Esophagus (tissue), 2 donors: ENCODE measurements around the gene GHR. TPM values are rescaled to one million over a fixed set of nuclear protein-coding genes. Genes with fewer than 3 reads are reported as not detected.

ENCODE experiments used
- H3K27ac ChIP-seq, 2 donors: one replicate each; pipeline ENCODE4 v1.5.1; 2013; ENCODE audit warnings: low read depth in 2 of 2, mild to moderate bottlenecking in 2 of 2, inconsistent platforms in 1 of 2, low read length in 1 of 2, moderate library complexity in 1 of 2
- H3K27me3 ChIP-seq, 2 donors: one replicate each; pipeline ENCODE4 v1.6.1; 2013; ENCODE audit warnings: low read length in 2 of 2, control low read depth in 1 of 2, mild to moderate bottlenecking in 1 of 2; ENCODE audit not compliant: insufficient read depth in 2 of 2, control insufficient read depth in 1 of 2
- H3K36me3 ChIP-seq, 2 donors: one replicate each; pipeline ENCODE4 v1.6.1; 2013; ENCODE audit warnings: low read length in 1 of 2; ENCODE audit not compliant: control insufficient read depth in 2 of 2, insufficient read depth in 2 of 2
- H3K4me1 ChIP-seq, 2 donors: one replicate each; pipeline ENCODE4 v1.6.1; 2013; ENCODE audit warnings: low read length in 1 of 2; ENCODE audit not compliant: control insufficient read depth in 2 of 2, insufficient read depth in 2 of 2
- H3K4me3 ChIP-seq, 2 donors: one replicate each; pipeline ENCODE4 v1.5.1; 2013; ENCODE audit warnings: low read length in 2 of 2, mild to moderate bottlenecking in 2 of 2, low read depth in 1 of 2, moderate library complexity in 1 of 2
- H3K9me3 ChIP-seq, 2 donors: one replicate each; pipeline ENCODE4 v1.6.1; 2013; ENCODE audit warnings: mild to moderate bottlenecking in 2 of 2, low read depth in 1 of 2, low read length in 1 of 2, moderate library complexity in 1 of 2; ENCODE audit not compliant: control insufficient read depth in 2 of 2, insufficient read depth in 1 of 2
- WGBS, 2 donors: extraction: QIAGEN DNeasy Blood & Tissue Kit; methylation state at CpG; one replicate each; pipeline ENCODE4 v1.1.7; 2013; 5-methylcytosine and 5-hydroxymethylcytosine counted together
- polyA plus RNA-seq, 2 donors: library from polyadenylated mRNA; stranded (reverse); fragments of 200-250 nt; gene quantifications; one replicate each; pipeline ENCODE4 v1.2.3, GENCODE V29; 2013
- donor health status: healthy with polysubstance abuse.
- donor health status: Bipolar disorder and iron deficiency.

GHR gene
- polyA plus RNA-seq, 2 donors: 1.2 to 1.6 TPM

GRCh38 chr5:42547894-42548293 lies 124.7 kb downstream of the GHR start:
- no peak overlapping the region for H3K4me3 ChIP-seq
- H3K36me3 ChIP-seq: no peaks in the 10 kb centered on the region
- no peak overlapping the region for H3K27ac ChIP-seq
- H3K27me3 ChIP-seq: no peaks in the 10 kb centered on the region
- no peaks in the 10 kb centered on the region for H3K9me3 ChIP-seq
- no peaks in the 10 kb centered on the region for H3K4me1 ChIP-seq
- 70 to 80% methylated on average over 1 of the region's 1 CpG for WGBS, 2 donors

DNA sequence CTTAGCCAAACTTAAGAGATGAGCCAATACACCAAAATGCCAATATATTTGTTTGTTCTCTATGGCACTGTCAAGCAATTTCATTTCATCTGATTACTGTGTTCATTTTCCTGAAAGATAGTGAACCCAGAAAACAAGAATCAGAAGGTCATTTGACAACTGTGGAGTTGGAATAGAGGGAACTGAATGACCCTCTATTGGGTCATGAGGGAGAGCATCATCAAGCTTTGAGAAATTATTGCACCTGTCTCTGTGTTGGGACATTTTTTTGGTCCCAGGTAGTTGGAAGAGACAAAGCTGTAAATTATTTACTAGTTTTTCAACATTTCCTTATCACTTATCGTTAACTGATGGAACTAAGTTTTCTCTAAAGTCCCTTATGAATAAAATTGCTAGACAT lies 129.4 kb downstream of the GHR start:
- H3K36me3 ChIP-seq: no peaks in the 10 kb centered on the region
- H3K4me1 ChIP-seq: no peaks in the 10 kb centered on the region
- no peak overlapping the region for H3K4me3 ChIP-seq
- no peaks in the 10 kb centered on the region for H3K27me3 ChIP-seq
- 81 to 92% methylated on average over 1 of the region's 1 CpG for WGBS, 2 donors
- H3K9me3 ChIP-seq: no peaks in the 10 kb centered on the region
- no peak overlapping the region for H3K27ac ChIP-seq

DNA sequence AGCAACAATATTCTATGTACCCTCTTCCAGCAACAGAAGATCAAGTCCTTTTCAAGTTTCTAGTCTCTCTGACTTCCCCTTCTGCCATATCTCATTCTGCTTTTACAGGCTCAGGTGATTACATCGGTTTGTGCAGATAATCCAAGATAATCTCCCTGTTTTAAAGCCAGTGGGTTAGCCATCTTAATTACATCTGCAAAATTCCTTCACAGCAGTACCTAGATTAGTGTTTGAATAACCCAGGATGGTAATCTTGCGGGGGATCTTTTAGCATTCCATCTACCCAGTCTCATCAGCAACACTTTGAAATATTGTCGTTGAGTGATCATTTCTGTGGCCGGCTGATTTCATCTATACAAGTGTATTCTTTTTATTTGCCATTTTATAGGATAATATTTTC lies 130.2 kb downstream of the GHR start:
- Histone ChIP-seq H3K9me3 (no peaks in the 10 kb centered on the region), H3K27ac (no peak overlapping the region), H3K4me3 (no peak overlapping the region), H3K4me1 (no peaks in the 10 kb centered on the region), H3K27me3 (no peaks in the 10 kb centered on the region), H3K36me3 (no peaks in the 10 kb centered on the region)
- 68 to 88% methylated on average over 4 of the region's 4 CpGs for WGBS, 2 donors

- Histone ChIP-seq H3K27ac (no peak overlapping the region), H3K9me3 (no peaks in the 10 kb centered on the region)
- 96 to 98% methylated on average over 1 of the region's 1 CpG for WGBS, 2 donors
Observed at GRCh38 chr5:42555010-42555409, 131.8 kb downstream of the GHR start.

DNA sequence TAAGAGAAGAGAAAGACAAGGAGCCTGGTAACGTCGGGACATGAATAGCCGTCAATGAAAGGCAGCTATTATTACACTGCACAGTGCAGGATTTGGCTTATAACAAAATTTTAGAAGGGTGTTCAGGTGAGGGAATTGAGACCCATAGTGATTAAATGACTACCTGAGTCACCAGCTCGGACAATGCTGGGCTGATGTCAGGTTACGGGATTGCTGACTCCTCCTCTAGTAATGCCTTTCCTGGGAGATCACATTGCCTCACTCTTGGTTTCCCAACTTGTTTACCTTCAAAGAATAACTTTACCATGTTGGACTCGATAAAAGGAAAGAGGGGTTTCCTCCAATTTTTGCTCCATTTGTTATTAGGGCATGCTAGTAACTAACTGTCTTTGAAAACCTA lies 132.6 kb downstream of the GHR start:
- Histone ChIP-seq H3K4me1 (no peaks in the 10 kb centered on the region), H3K9me3 (no peaks in the 10 kb centered on the region), H3K36me3 (no peaks in the 10 kb centered on the region), H3K4me3 (no peak overlapping the region), H3K27me3 (no peaks in the 10 kb centered on the region), H3K27ac (no peak overlapping the region)
- WGBS, 2 donors: 80 to 91% methylated on average over 6 of the region's 6 CpGs

More at GRCh38 chr5:42555010-42555409, 131.8 kb downstream of the GHR start:
- H3K36me3 ChIP-seq: no peaks in the 10 kb centered on the region
- no peaks in the 10 kb centered on the region for H3K4me1 ChIP-seq
- H3K27me3 ChIP-seq: no peaks in the 10 kb centered on the region
- no peak overlapping the region for H3K4me3 ChIP-seq

- H3K9me3 ChIP-seq: no peaks in the 10 kb centered on the region
- WGBS, 2 donors: 41 to 52% methylated on average over 1 of the region's 1 CpG
- no peak overlapping the region for H3K27ac ChIP-seq
- no peaks in the 10 kb centered on the region for H3K36me3 ChIP-seq
- H3K4me3 ChIP-seq: no peak overlapping the region
- H3K4me1 ChIP-seq: no peaks in the 10 kb centered on the region
- no peaks in the 10 kb centered on the region for H3K27me3 ChIP-seq
Observed at GRCh38 chr5:42557689-42558088, 134.4 kb downstream of the GHR start.

- Histone ChIP-seq H3K4me3 (no peak overlapping the region), H3K4me1 (no peaks in the 10 kb centered on the region), H3K27ac (no peak overlapping the region), H3K36me3 (no peaks in the 10 kb centered on the region), H3K9me3 (no peaks in the 10 kb centered on the region), H3K27me3 (no peaks in the 10 kb centered on the region)
- 35 to 42% methylated on average over 1 of the region's 1 CpG for WGBS, 2 donors
Observed at GRCh38 chr5:42561656-42562055, 138.4 kb downstream of the GHR start.

GRCh38 chr5:42564689-42565356 lies 141.6 kb downstream of the GHR start:
- no peaks in the 10 kb centered on the region for H3K9me3 ChIP-seq
- 61 to 65% methylated on average over 6 of the region's 6 CpGs for WGBS, 2 donors
- no peaks in the 10 kb centered on the region for H3K4me1 ChIP-seq
- no peaks in the 10 kb centered on the region for H3K36me3 ChIP-seq
- no peak overlapping the region for H3K27ac ChIP-seq
- H3K27me3 ChIP-seq: no peaks in the 10 kb centered on the region
- H3K4me3 ChIP-seq: no peak overlapping the region

GRCh38 chr5:42566652-42567295 lies 143.5 kb downstream of the GHR start:
- Histone ChIP-seq H3K27ac (no peak overlapping the region), H3K4me3 (no peak overlapping the region), H3K4me1 (no peaks in the 10 kb centered on the region), H3K36me3 (no peaks in the 10 kb centered on the region), H3K9me3 (no peaks in the 10 kb centered on the region), H3K27me3 (no peaks in the 10 kb centered on the region)
- WGBS, 2 donors: 40 to 49% methylated on average over 5 of the region's 5 CpGs

- Histone ChIP-seq H3K9me3 (no peaks in the 10 kb centered on the region), H3K36me3 (no peaks in the 10 kb centered on the region), H3K27ac (no peak overlapping the region), H3K4me1 (no peaks in the 10 kb centered on the region), H3K27me3 (no peaks in the 10 kb centered on the region), H3K4me3 (no peak overlapping the region)
- 90 to 96% methylated on average over 2 of the region's 2 CpGs for WGBS, 2 donors
Observed at GRCh38 chr5:42569325-42569724, 146.1 kb downstream of the GHR start.
